HEK293 (cell line): Measurements from ENCODE around the gene PLEKHA6.

Experiments
- EGR2 ChIP-seq: fragments of 450-650 bp; formaldehyde crosslinking; IDR thresholded peaks from 2 replicates; pipeline ENCODE4 v1.5.1; 2016; ENCODE audit warnings: low read depth, missing biosample characterization, missing genetic modification characterization
- KLF10 ChIP-seq: fragments of 450-650 bp; IDR thresholded peaks from 2 replicates; pipeline ENCODE4 v1.5.1; 2018; ENCODE audit warnings: missing biosample characterization, mild to moderate bottlenecking, missing genetic modification characterization
- RBAK ChIP-seq: fragments of 450-650 bp; formaldehyde crosslinking; IDR thresholded peaks from 2 replicates; pipeline ENCODE4 v1.5.1; 2016; ENCODE audit warnings: missing biosample characterization, missing genetic modification characterization
- TCF7L2 ChIP-seq: IDR thresholded peaks from 2 replicates; pipeline ENCODE4 v1.6.1; 2011; ENCODE audit warnings: low read depth, mild to moderate bottlenecking, inconsistent platforms, low read length, moderate library complexity, borderline replicate concordance
- ZFP41 ChIP-seq: fragments of 450-650 bp; formaldehyde crosslinking; IDR thresholded peaks from 2 replicates; pipeline ENCODE4 v1.5.1; 2016; ENCODE audit warnings: missing biosample characterization, missing genetic modification characterization, borderline replicate concordance
- ZNF121 ChIP-seq: fragments of 450-650 bp; formaldehyde crosslinking; IDR thresholded peaks from 2 replicates; pipeline ENCODE4 v1.5.1; 2016; ENCODE audit warnings: missing biosample characterization, missing genetic modification characterization
- ZNF223 ChIP-seq: fragments of 450-650 bp; formaldehyde crosslinking; IDR thresholded peaks from 2 replicates; pipeline ENCODE4 v1.5.1; 2016; ENCODE audit warnings: missing biosample characterization, missing genetic modification characterization
- ZNF544 ChIP-seq: fragments of 450-650 bp; formaldehyde crosslinking; IDR thresholded peaks from 2 replicates; pipeline ENCODE4 v1.5.0; 2017; ENCODE audit warnings: missing biosample characterization, missing genetic modification characterization
- ZNF560 ChIP-seq: fragments of 450-650 bp; formaldehyde crosslinking; IDR thresholded peaks from 2 replicates; pipeline ENCODE4 v1.5.1; 2017; ENCODE audit warnings: missing biosample characterization, missing genetic modification characterization, borderline replicate concordance
- ZNF701 ChIP-seq: fragments of 450-650 bp; formaldehyde crosslinking; IDR thresholded peaks from 2 replicates; pipeline ENCODE4 v1.5.1; 2016; ENCODE audit warnings: missing biosample characterization, missing genetic modification characterization
- TF ChIP-seq, protein P1 (sequence below): fragments of 450-650 bp; formaldehyde crosslinking; IDR thresholded peaks from 2 replicates; pipeline ENCODE4 v1.5.1; 2016; ENCODE audit warnings: missing biosample characterization, missing genetic modification characterization
- TF ChIP-seq, protein P2 (sequence below): fragments of 450-650 bp; formaldehyde crosslinking; IDR thresholded peaks from 2 replicates; pipeline ENCODE4 v1.5.1; 2016; ENCODE audit warnings: missing biosample characterization, missing genetic modification characterization, low read depth

DNA sequence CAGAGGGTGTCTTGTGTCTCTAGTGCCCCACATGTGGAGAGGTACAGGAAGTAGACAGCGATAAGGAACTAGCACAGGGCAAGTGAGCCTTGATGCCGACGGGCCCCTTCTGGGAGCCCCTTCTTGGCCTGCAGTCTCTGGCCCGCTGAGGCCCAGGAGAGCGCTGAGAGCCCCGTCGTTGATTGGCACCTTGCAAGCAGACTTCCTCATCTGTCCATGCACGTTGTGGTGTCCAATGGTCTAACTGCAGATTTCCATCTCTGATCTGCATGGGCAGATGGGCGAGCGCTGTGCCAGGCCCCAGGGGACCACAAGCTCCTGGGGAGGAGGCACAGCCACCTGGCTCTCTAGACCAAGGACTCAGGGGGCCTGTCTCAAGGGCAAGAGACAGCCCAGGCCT, 32.4 kb downstream of the PLEKHA6 start:
- TF ChIP-seq, protein P1, sequence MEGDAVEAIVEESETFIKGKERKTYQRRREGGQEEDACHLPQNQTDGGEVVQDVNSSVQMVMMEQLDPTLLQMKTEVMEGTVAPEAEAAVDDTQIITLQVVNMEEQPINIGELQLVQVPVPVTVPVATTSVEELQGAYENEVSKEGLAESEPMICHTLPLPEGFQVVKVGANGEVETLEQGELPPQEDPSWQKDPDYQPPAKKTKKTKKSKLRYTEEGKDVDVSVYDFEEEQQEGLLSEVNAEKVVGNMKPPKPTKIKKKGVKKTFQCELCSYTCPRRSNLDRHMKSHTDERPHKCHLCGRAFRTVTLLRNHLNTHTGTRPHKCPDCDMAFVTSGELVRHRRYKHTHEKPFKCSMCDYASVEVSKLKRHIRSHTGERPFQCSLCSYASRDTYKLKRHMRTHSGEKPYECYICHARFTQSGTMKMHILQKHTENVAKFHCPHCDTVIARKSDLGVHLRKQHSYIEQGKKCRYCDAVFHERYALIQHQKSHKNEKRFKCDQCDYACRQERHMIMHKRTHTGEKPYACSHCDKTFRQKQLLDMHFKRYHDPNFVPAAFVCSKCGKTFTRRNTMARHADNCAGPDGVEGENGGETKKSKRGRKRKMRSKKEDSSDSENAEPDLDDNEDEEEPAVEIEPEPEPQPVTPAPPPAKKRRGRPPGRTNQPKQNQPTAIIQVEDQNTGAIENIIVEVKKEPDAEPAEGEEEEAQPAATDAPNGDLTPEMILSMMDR, result no peak
- TF ChIP-seq ZNF121 (tag by site-specific recombination) (no peak), TCF7L2 (no peak), ZNF544 (no peak), KLF10 (tag by site-specific recombination) (no peak), ZNF701 (no peak), ZFP41 (tag by site-specific recombination) (no peak), ZNF223 (tag by site-specific recombination) (no peak), RBAK (no peak), EGR2 (tag by site-specific recombination) (no peak), ZNF560 (tag by site-specific recombination) (no peak)
- TF ChIP-seq, protein P2, sequence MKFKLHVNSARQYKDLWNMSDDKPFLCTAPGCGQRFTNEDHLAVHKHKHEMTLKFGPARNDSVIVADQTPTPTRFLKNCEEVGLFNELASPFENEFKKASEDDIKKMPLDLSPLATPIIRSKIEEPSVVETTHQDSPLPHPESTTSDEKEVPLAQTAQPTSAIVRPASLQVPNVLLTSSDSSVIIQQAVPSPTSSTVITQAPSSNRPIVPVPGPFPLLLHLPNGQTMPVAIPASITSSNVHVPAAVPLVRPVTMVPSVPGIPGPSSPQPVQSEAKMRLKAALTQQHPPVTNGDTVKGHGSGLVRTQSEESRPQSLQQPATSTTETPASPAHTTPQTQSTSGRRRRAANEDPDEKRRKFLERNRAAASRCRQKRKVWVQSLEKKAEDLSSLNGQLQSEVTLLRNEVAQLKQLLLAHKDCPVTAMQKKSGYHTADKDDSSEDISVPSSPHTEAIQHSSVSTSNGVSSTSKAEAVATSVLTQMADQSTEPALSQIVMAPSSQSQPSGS (tag by site-specific recombination), result no peak
